ENCODE data around the gene KIF26B.

The KIF26B gene

GRCh38 chr1:245520611-245521010, 365.8 kb downstream of the KIF26B start:
- no peak overlapping the region for H3K4me3 ChIP-seq (ENCODE audit: control insufficient read depth, low read depth, low read length)
- DNase-seq (ENCODE audit: low read depth) = no peak
- TF ChIP-seq CTCF (IDR thresholded peaks at IDR 0.05; ENCODE audit: control insufficient read depth, insufficient read depth, low read depth, low read length, missing control alignments) = no peak

GRCh38 chr1:245526141-245526540, 371.4 kb downstream of the KIF26B start:
- H3K4me3 ChIP-seq (ENCODE audit: control insufficient read depth, low read depth, low read length) = no peak overlapping the region
- TF ChIP-seq CTCF (IDR thresholded peaks at IDR 0.05; ENCODE audit: control insufficient read depth, insufficient read depth, low read depth, low read length, missing control alignments) = no peak
- DNase-seq (ENCODE audit: low read depth) = no peak

- TF ChIP-seq CTCF (IDR thresholded peaks at IDR 0.05; ENCODE audit: control insufficient read depth, insufficient read depth, low read depth, low read length, missing control alignments) = no peak
- DNase-seq (ENCODE audit: low read depth) = no peak
- H3K4me3 ChIP-seq (ENCODE audit: control insufficient read depth, low read depth, low read length) = no peak overlapping the region
Observed at GRCh38 chr1:245528258-245528635, 373.5 kb downstream of the KIF26B start.

GRCh38 chr1:245530937-245531336, 376.2 kb downstream of the KIF26B start:
- H3K4me3 ChIP-seq (ENCODE audit: control insufficient read depth, low read depth, low read length) = no peak overlapping the region
- no peak for TF ChIP-seq CTCF (IDR thresholded peaks at IDR 0.05; ENCODE audit: control insufficient read depth, insufficient read depth, low read depth, low read length, missing control alignments)
- DNase-seq (ENCODE audit: low read depth) = no peak

- peak; percentile 29 for DNase-seq (ENCODE audit: low read depth)
- TF ChIP-seq CTCF (IDR thresholded peaks at IDR 0.05; ENCODE audit: control insufficient read depth, insufficient read depth, low read depth, low read length, missing control alignments) = no peak
- H3K4me3 ChIP-seq (ENCODE audit: control insufficient read depth, low read depth, low read length) = no peak overlapping the region
Observed at GRCh38 chr1:245537992-245538391, 383.2 kb downstream of the KIF26B start.

GRCh38 chr1:245538671-245539070, 383.9 kb downstream of the KIF26B start:
- TF ChIP-seq CTCF (IDR thresholded peaks at IDR 0.05; ENCODE audit: control insufficient read depth, insufficient read depth, low read depth, low read length, missing control alignments) = no peak
- no peak overlapping the region for H3K4me3 ChIP-seq (ENCODE audit: control insufficient read depth, low read depth, low read length)
- no peak for DNase-seq (ENCODE audit: low read depth)

- DNase-seq (ENCODE audit: low read depth) = peak; percentile 24
- no peak for TF ChIP-seq CTCF (IDR thresholded peaks at IDR 0.05; ENCODE audit: control insufficient read depth, insufficient read depth, low read depth, low read length, missing control alignments)
Observed at GRCh38 chr1:245541369-245541768, 386.6 kb downstream of the KIF26B start.

More at GRCh38 chr1:245541369-245541768, 386.6 kb downstream of the KIF26B start:
- H3K4me3 ChIP-seq (ENCODE audit: control insufficient read depth, low read depth, low read length) = no peak overlapping the region

All from AG09309 (cell line).